Measurements from ENCODE around the gene POMGNT2.

POMGNT2 gene

DNA sequence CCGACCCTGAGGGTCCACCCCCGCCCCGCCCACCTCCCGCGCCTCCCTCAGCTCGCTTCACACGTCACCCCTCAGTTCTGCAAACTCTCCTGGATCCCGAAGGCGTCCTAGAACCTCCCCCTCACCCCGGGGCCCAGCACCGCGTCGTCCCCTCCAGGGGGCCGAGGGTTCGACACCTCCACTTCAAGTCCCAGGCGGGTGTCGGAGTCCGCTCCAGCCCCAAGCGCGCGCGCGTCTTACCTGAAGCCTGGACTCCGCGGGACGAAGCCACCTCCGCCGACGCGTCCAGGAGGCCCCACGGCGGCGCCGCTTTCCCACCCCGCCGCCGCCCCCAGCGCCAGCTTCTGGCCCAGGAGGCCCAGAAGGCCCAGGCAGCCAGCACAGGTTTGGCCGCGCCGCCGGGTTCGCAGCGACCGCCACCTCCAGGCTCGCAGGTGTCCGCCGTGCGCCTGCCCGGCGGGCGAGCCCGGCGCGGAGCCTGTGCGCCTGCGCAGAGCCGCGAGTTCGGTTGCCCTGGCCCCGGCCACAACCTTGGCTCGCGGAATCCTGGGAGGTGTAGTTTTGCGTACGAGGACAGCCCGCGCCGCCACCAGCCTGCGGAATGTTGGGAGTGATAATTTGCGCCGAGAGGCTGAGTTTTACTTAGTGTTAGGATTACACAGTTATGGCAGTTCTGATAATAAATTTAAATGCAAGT lies at the start of gene POMGNT2:
POMGNT2 (minus strand) TSS at position 484 of the 697 bp plus-strand sequence. CDS start 24,648 bp downstream, outside the sequence.
- peak; percentile 86 for DNase-seq
- in situ Hi-C loops (cut with HindIII; ENCODE audit: low pct_ligation_motif_present, low pct_unique_long_range_greater_than_20kb, low sequenced_read_pairs), result no loop called here

DNA sequence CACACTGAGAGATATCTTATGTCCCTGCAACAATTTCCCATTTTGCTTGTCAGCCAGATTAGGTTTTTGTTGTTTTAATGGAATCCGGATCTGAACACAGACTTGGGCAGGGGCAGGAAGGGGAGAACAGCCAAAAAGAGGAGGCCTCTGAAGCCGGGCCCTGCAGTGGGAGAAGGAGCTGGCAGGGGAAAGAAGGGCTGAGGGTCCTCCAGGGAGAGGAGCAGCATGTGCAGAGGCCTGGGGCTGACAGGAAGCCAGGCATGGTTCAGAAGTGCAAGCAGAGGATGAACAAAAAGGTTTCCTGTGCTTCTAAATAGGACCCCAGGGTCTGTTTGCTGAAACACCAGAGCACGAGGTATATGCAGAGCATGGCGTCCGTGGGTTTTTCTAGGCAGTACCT lies 49.1 kb upstream of the POMGNT2 start:
- no peak for DNase-seq
- in situ Hi-C loops (cut with HindIII; ENCODE audit: low pct_ligation_motif_present, low pct_unique_long_range_greater_than_20kb, low sequenced_read_pairs), result no loop called here

DNA sequence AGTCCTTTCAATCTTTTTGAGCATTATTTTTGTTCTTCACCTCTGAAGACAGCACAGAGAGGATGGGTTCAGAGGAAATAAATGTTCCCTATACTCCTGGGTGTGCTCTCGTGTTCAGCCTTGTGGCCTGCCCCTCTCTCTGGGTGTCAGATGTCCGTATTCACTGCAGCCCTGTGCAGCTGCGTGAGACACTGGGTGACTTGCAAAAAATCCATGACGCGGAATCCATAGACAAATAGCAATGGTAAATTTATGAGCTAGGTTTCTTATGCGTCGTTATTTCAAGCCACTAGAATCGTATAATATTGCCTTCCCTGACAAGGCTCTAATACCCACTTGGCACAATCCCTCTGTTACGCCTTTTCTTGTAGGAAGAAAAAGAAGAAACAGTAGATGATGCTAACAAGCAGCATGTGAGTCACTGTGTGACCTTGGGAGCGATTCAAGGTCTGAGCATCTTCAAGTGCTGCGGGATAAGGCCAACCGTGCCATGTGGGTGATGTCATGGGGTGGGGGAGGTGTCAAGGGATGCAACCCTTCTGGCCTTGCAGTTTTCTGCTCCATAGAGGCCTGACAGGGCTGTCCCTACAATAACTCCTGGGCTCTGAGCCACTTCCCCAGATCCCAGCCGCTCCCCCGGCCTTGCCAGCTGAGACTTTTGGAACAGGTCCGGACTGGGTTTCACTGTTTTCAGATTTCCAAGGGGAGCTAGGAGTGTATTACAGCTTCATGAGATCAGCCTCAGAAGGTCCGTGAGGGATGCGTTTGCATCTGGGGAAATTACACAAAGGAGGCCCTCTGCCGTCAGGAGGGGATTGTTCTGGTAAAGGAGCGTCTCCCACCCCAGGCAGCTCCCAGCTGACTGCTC lies 47.6 kb upstream of the POMGNT2 start:
- DNase-seq, result no peak
- in situ Hi-C loops (cut with HindIII; ENCODE audit: low pct_ligation_motif_present, low pct_unique_long_range_greater_than_20kb, low sequenced_read_pairs), result no loop called here

DNA sequence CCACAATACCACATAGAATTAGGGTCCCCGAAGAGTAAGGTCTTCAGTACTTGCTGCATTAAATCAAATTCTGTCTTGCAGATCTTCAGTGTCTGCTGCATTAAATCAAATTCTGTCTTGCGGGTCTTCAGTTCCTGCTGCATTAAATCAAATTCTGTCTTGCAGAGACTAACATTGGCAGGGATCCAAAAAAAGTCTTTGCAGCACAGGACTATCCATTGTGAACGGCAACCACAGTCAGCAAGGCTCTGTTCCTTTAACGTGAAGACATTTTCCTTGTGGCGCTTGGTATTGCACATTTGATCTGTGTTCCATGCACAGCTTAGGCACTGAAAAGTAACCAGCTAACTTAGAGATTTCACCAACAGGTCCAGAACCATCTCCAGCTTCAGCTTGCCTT lies 46.8 kb upstream of the POMGNT2 start:
- no peak for DNase-seq
- in situ Hi-C loops (cut with HindIII; ENCODE audit: low pct_ligation_motif_present, low pct_unique_long_range_greater_than_20kb, low sequenced_read_pairs), result no loop called here

DNA sequence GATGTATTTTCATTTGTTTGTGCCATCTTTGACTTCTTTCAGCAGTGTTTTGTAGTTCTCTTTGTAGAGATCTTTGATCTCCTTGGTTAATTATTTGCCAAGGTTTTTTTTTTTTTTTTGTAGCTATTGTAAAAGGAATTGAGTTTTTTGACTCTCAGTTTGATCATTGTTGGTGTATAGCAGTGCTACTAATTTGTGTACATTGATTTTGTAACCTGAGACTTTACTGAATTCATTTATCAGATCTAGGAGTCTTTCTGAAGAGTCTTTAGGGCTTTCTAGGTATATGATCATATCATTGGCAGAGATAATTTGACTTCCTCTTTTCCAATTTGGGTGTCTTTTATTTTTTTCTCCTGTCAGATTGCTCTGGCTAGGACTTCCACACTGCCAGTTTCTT lies 42.2 kb upstream of the POMGNT2 start:
- in situ Hi-C loops (cut with HindIII; ENCODE audit: low pct_ligation_motif_present, low pct_unique_long_range_greater_than_20kb, low sequenced_read_pairs), result no loop called here
- no peak for DNase-seq

DNA sequence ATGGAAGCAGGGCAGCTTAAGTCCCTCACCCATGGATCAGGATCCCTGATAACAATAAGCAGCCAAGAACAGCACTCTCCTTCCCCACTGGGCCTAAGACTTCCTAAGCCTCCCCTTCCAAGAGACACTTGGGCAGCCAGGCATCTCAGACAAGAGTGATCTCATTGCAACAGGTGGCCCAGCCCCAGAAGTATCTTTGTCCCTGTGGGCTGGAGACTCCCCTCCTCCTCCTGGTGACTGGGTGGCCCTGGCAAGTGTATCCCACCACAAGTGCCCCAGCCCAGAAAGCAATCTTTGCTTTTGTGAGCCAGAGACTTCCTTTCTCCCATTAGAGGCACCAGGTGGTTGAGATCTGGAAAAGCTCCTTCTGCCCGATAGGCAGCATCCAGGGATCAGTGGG lies 40.7 kb upstream of the POMGNT2 start:
- in situ Hi-C loops (cut with HindIII; ENCODE audit: low pct_ligation_motif_present, low pct_unique_long_range_greater_than_20kb, low sequenced_read_pairs), result no loop called here
- no peak for DNase-seq

DNA sequence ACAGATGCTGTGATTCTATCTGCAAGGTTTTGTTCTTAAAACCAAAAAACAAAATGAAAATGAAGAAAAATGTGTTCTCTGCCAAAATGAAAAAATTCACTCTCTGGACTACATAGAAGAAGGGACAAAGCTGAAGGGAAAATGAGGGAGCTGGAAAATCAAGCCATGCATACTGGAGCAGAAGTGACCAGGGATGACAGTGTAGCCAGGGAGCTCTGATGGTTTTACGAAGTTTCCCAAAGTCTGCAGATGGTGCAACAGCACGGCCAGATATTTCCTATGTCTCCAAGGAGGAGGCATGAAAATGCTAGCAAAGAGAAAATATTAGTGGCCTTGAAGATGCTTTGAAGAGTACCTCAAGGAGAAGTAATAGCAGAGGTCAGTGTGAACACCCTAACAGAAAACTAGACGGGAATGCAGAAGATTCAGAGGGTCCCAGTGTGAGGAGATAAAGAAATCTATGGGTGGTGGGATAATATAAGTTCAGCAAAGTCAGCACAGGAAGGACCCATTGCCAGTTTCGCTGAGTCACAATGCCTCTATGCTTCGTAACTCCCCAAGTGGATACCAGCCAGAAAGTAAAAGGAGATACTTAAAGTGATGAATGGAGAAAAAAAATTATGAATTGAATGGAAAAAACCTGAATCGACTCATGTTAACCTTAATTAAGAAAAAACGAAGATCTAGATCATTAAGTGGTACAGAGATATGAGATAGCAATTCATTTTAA lies 39.0 kb upstream of the POMGNT2 start:
- in situ Hi-C loops (cut with HindIII; ENCODE audit: low pct_ligation_motif_present, low pct_unique_long_range_greater_than_20kb, low sequenced_read_pairs), result no loop called here
- no peak for DNase-seq

DNA sequence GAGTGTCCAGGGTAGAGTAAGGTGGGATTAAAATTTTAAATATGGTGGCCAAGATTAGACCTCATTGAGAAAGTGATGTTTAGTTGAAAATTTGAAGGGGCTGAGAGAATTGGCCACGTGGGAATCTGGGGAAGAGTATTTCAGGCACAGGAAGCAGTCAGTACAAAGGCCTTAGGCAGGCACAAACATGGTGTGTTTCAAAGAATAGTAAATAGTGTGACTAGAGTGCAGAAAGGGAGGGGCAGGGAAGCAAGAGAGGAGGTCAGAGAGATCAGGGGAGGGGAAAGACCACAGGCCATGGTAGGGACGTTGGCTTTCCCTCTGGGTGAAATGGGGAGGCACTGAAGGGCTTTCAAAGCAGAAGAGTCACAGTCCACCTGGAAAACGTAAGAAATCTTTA lies 36.6 kb upstream of the POMGNT2 start:
- no peak for DNase-seq
- in situ Hi-C loops (cut with HindIII; ENCODE audit: low pct_ligation_motif_present, low pct_unique_long_range_greater_than_20kb, low sequenced_read_pairs), result no loop called here

DNA sequence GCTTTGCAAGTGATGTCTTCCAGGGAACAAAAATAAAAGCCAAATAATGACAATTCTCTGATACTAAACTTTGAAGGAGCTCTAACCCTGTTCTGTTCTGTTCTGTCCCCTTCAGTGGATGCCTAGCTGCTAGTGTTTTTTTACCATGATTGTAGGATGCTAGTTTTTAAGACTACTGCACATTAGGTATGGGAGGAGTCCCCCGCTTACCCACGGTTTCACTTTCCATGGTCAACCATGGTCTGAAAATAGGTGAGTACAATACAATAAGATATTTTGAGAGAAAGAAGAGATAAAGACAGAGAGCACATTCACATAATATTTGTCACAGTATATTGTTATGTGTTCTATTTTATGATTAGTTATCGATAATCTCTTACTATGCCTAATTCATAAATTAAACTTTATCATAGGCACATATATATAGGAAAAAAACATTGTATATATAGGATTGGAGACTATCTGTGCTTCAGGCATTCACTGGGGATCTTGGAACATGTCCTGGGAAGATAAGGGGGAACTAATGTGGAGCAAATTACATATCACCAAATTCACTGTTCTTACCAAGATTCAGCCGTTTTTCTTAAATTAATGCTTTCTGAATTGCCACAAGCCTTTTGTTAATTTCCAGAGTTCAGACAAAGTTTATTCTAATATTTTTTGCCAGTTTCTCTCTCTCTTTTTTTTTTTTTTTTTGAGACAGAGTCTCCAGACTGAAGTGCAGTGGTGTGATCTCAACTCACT lies 32.8 kb upstream of the POMGNT2 start:
- no peak for DNase-seq
- in situ Hi-C loops (cut with HindIII; ENCODE audit: low pct_ligation_motif_present, low pct_unique_long_range_greater_than_20kb, low sequenced_read_pairs), result no loop called here

DNA sequence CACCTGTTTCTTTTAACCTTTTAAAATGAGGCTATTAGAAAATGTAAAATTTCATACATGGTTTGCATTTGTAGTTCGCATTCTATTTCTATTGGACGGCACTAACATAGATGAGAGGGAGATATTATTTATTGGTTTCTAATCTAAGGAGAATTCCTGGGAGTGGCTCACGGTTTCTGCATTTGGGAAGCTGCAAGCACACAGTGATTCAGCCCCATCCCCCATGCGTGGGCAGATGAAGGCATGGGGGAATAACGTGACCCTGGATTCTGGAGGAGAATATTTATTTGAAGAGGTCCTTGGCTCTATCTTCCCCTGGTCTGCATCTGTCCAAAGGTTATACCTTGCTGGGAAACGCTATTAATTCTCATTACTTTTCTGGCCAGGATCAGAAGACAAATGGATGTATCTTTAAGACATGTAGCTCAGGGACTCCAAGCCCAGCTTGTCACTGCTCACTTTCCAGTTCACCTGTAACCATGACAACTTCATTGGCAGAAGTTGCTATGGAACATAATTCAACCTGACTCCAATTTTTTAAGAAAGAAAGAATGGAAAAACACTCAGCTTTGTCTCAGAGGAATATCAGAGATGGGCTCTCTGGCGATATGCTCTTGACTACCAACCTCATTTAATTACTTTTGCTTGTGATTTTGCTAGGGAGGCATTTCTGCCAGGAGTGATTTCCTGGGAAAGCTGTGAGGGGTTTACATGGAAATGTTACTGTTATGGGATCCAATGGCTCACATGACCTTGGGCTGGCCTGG lies 27.2 kb upstream of the POMGNT2 start:
- in situ Hi-C loops (cut with HindIII; ENCODE audit: low pct_ligation_motif_present, low pct_unique_long_range_greater_than_20kb, low sequenced_read_pairs), result no loop called here
- no peak for DNase-seq

DNA sequence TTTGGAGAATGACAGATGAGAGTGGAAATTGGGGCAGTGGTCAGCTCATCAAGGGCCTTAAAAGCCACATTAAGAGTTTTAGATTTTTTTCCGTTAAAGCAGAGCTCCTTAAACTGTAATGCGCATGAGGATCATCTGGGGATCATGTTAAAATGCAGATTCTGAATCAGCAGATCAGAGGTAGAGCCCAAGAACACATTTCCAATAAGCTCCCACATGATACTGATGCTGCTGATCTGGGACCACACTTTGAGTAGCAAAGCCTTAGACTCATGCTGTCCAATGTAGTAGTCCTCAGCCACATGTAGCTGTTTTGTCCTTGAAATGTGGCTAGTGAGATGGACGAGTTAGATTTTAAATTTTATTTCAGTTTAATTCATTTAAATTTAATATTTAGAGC lies 26.3 kb upstream of the POMGNT2 start:
- no peak for DNase-seq
- in situ Hi-C loops (cut with HindIII; ENCODE audit: low pct_ligation_motif_present, low pct_unique_long_range_greater_than_20kb, low sequenced_read_pairs), result no loop called here

DNA sequence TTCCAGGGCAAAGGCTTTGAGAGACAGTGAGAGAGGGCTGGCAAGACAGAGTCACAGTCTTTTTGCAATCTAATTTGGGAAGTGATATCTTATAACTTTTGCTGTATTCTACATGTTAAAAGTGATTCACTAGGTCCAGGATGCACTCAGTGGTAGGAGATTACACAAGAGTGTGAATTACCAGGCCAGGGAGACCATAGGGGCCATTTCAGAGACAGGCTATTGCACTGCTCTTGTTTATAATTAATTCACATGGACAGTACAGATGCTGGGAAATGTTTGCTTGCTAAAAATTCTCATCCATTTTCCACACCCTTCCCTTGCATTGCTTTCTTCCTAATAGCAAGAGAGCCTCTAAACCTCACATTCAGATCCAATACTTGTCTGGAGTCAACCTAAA lies 22.6 kb upstream of the POMGNT2 start:
- DNase-seq, result no peak
- in situ Hi-C loops (cut with HindIII; ENCODE audit: low pct_ligation_motif_present, low pct_unique_long_range_greater_than_20kb, low sequenced_read_pairs), result no loop called here

DNA sequence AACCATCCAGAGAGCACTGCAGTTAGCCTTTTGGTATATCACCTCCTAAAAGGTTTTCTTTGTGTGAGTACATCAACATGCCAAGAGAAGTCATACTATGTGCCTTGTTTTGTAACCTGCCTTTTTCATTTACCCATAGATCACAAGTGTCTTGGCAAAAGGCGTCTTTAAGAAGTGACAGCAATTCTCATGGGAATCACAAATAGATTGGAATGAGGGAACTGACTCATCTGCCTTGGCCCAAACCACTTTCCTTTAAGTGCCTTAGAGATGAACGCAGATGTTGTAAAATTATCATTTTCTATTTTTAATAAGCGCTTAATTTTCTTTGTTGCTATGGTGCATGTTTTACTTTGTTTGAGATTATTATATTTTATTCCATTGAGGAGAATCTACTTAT lies 20.7 kb upstream of the POMGNT2 start:
- no peak for DNase-seq
- in situ Hi-C loops (cut with HindIII; ENCODE audit: low pct_ligation_motif_present, low pct_unique_long_range_greater_than_20kb, low sequenced_read_pairs), result no loop called here

DNA sequence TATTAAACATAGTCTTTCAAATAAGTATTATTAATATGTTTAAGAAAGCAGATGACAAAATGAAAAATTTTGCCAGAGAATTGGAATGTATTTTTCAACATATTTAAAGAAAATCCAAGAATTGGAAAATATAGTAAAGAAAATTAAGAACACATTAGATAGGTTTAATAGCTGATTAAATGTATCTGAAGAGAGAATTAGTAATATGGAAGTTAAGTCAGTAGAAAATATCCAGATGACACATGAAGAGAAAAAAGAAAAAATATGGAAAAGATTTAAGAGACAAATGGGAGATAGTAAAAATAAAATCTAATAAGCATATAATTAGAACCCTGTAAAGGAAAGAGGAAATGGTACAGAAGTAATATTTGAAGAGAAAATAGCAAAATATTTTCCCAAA lies 18.0 kb upstream of the POMGNT2 start:
- in situ Hi-C loops (cut with HindIII; ENCODE audit: low pct_ligation_motif_present, low pct_unique_long_range_greater_than_20kb, low sequenced_read_pairs), result no loop called here
- no peak for DNase-seq

DNA sequence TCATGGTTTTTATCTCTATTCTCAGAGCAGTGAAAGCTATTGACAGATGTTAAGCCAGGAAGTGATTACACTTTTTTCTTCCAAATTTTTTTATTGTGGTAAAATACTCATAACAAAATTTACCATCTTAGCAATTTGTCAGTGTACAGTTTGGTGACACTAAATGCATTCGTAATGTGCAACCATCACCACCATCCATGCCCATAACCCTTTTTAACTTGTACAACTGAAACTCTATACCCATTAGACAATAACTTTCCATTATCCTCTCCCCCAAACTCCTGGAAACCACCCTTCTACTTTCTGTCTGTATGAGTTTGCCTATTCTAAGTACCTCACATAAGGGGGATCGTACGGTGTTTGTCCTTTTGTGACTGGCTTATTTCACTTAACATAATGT lies 15.1 kb upstream of the POMGNT2 start:
- in situ Hi-C loops (cut with HindIII; ENCODE audit: low pct_ligation_motif_present, low pct_unique_long_range_greater_than_20kb, low sequenced_read_pairs), result no loop called here
- DNase-seq, result no peak

DNA sequence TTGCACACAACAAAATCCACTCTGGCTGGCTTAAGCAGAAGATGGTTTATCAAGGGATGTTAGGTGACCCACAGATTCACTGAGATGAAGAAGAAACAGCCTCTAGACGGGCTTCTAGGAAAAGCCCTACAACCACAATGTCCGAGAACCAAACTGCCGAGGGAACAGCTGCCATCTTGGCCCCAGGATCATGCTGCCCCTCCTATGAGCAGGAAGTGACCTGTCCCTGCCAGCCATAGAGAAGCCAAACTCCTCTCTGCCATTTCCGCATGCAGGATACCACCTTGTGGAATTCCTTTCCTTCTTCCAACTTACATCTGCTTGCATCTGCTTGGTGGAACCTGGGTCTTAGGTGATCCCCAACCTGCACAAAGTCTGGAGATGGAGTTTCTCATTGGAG lies 11.4 kb upstream of the POMGNT2 start:
- in situ Hi-C loops (cut with HindIII; ENCODE audit: low pct_ligation_motif_present, low pct_unique_long_range_greater_than_20kb, low sequenced_read_pairs), result no loop called here
- DNase-seq, result no peak

DNA sequence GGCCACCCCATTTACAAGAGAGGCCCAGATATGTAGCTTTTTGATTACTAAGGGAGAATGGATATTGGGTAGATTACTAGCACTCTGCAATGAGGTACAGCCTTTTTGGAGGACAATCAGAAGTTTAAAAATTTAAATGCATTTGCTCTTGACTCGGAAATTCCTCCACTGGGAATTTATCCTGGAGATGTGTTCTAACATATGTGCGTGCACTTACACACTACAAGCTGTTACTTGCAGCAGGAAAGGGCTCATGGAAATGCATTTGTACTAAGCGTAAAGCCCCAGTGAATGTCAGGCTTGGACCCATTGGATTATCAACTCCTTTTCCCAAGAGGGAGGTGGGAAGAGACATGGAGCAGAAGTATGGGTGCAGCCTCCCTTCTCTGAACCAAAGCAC lies 7.8 kb upstream of the POMGNT2 start:
- in situ Hi-C loops (cut with HindIII; ENCODE audit: low pct_ligation_motif_present, low pct_unique_long_range_greater_than_20kb, low sequenced_read_pairs), result no loop called here
- no peak for DNase-seq

DNA sequence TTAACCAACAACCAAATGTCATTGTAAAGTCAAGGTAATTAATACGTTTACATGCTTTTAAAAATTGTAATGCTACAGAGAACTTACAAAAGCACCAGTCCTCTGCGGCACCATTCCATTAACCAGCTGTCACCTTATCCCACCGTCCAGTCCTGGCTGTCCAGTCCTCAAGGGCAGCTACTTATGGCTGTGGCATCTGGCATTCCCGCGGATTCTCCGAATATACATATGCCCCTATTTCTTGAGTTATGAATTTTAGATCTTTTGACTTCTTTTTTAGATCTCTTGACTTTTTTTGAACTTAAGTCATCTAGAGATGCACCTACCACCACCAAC lies 382 bp upstream of the POMGNT2 start:
- in situ Hi-C loops (cut with HindIII; ENCODE audit: low pct_ligation_motif_present, low pct_unique_long_range_greater_than_20kb, low sequenced_read_pairs), result no loop called here
- no peak for DNase-seq
